Measurements from ENCODE around the gene RTL1. TPM values are rescaled to one million over a fixed set of nuclear protein-coding genes. Genes with fewer than 3 reads are reported as not detected.

The RTL1 gene
- total and polyA plus RNA-seq, 7 donors, result not detected

DNA sequence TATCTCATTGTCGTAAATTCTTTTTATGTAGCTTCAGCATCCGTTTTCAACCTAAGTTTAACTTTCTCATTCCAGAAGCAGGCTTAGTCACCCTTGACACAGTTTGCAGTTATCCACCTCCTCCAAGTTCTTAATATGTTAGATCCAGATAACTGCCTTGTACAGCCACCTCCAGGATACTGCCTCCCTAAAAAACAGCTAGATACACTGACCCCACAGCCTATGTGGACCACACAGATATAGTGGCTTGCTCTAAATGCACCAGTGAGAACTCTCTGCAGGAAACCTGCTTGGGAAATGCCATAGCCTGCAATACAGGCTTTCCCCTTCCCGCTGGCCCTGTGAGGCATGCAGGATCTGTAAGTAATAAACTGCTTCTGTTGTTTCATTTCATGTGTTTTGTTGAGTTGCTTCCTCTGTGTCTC lies 11.1 kb upstream of the RTL1 start:
- no peak overlapping the region for H3K27ac ChIP-seq
- no peaks in the 10 kb centered on the region for H3K4me1 ChIP-seq
- no peak for DNase-seq
- H3K27me3 ChIP-seq, result no peaks in the 10 kb centered on the region
- intact Hi-C loops (cut with DNase I), result no loop called here
- no peak for TF ChIP-seq POLR2AphosphoS5 (IDR thresholded peaks at IDR 0.05)
- TF ChIP-seq POLR2A (IDR thresholded peaks at IDR 0.05), result no peak
- TF ChIP-seq, protein P1, sequence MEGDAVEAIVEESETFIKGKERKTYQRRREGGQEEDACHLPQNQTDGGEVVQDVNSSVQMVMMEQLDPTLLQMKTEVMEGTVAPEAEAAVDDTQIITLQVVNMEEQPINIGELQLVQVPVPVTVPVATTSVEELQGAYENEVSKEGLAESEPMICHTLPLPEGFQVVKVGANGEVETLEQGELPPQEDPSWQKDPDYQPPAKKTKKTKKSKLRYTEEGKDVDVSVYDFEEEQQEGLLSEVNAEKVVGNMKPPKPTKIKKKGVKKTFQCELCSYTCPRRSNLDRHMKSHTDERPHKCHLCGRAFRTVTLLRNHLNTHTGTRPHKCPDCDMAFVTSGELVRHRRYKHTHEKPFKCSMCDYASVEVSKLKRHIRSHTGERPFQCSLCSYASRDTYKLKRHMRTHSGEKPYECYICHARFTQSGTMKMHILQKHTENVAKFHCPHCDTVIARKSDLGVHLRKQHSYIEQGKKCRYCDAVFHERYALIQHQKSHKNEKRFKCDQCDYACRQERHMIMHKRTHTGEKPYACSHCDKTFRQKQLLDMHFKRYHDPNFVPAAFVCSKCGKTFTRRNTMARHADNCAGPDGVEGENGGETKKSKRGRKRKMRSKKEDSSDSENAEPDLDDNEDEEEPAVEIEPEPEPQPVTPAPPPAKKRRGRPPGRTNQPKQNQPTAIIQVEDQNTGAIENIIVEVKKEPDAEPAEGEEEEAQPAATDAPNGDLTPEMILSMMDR (IDR thresholded peaks at IDR 0.05), result no peak
- no peak for TF ChIP-seq EP300 (IDR thresholded peaks at IDR 0.05)
- no peaks in the 10 kb centered on the region for H3K9me3 ChIP-seq
- 40 to 78% methylated on average over 3 of the region's 3 CpGs for WGBS, 2 donors
- no peak overlapping the region for H3K4me3 ChIP-seq
- no peaks in the 10 kb centered on the region for H3K36me3 ChIP-seq

DNA sequence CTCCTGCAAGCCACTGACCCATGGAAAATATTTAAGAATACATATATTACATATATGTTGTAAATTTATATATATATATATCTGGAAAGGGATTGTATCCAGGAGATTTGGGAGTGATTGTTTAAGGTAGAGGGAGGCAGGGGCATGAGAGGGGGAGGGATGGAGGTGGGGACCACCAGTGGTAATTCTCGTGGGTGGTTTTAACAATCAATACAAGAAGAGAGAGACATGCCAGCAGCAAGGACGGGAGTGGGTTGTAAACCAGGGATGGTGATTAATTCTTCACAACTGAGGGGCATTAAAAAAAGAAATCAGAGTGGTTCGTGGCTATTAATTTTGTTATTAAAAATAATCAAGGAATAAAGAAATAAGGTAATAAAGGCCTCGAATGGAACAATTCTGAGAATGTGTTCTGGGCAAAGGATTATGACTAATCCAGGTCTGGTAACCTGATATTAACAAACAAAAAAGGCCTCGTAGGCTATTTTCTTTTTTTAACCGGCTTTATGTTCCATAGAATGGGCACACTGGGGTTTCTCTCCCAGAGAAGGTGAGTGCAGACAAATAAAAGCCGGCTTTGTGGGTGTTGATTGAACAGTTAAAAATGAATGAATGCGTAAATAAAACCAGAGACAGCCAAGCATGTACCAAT lies 8.3 kb upstream of the RTL1 start:
- no peaks in the 10 kb centered on the region for H3K36me3 ChIP-seq
- H3K4me3 ChIP-seq, result no peak overlapping the region
- H3K27ac ChIP-seq, result no peak overlapping the region
- DNase-seq, result no peak
- no peaks in the 10 kb centered on the region for H3K9me3 ChIP-seq
- intact Hi-C loops (cut with DNase I), result no loop called here
- H3K4me1 ChIP-seq, result no peaks in the 10 kb centered on the region
- TF ChIP-seq POLR2A (IDR thresholded peaks at IDR 0.05) (no peak), POLR2AphosphoS5 (IDR thresholded peaks at IDR 0.05) (no peak), EP300 (IDR thresholded peaks at IDR 0.05) (no peak)
- TF ChIP-seq, protein P1 (IDR thresholded peaks at IDR 0.05), result no peak
- H3K27me3 ChIP-seq, result peaks cover 0 to 8% (median 0%) of the 10 kb centered on the region in 3 donors
- 67 to 86% methylated on average over 8 of the region's 8 CpGs for WGBS, 2 donors

DNA sequence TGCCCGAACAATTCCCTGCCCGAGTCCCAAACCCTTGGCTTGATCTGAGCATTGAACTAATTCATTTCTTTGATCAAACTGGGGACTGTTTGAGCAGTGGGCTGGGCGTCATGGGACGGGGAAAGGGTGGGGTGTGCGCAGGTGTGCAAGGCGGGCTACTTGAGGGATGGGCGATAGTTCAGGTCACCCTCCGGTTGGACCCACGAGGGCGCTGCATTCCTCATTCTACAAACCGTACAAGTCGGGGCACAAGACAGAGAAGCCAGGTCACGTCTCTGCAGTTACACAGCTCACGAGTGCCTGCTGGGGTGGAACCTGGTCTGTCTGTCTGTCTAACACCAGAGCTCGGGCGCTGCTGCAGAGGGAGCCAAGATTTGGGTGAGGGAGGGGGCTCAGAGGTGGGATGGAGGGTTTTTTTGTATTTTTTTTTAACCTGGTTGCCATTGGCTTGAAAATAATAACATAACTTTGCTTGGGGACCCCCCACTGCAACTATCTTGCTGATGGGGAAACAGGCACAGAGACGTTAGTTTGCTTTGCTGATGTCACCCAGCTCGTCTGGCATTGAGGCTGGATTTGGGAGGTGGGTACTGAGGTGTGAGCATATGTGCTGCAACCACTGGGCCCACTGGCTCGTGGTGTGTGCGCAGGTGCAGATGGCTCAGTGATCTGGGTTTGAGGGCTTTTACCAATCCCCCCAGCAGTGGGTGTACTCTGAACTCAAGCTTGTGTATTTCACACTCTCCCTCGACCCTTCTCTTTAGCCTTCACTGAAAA lies 7.6 kb upstream of the RTL1 start:
- no peak overlapping the region for H3K27ac ChIP-seq
- peaks cover 0 to 15% (median 0%) of the 10 kb centered on the region in 3 donors for H3K27me3 ChIP-seq
- no peak for DNase-seq
- 80 to 90% methylated on average over 21 of the region's 21 CpGs for WGBS, 2 donors
- intact Hi-C loops (cut with DNase I), result no loop called here
- H3K9me3 ChIP-seq, result no peaks in the 10 kb centered on the region
- H3K4me1 ChIP-seq, result no peaks in the 10 kb centered on the region
- no peak for TF ChIP-seq EP300 (IDR thresholded peaks at IDR 0.05)
- no peak for TF ChIP-seq POLR2AphosphoS5 (IDR thresholded peaks at IDR 0.05)
- TF ChIP-seq, protein P1 (IDR thresholded peaks at IDR 0.05), result no peak
- H3K36me3 ChIP-seq, result no peaks in the 10 kb centered on the region
- H3K4me3 ChIP-seq, result no peak overlapping the region

DNA sequence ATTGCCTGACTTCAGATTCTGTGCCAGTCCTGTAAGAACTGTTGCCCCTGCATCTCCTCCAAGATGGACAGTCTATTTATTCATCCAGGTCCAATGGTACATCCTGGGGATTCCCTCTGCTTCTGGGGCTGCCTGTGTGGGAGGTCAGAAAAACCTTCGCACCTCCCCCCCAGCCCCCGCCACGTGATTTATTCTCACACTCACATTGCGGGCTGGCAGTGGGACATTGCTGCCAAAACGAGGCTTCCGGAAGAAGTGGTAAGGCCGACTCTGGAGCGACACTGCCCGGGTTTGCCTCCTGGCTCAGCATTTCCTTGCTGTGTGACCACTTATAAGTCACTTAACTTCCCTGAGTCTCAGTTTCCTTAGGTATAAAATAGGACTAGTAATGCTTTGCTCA lies 5.9 kb upstream of the RTL1 start:
- no peak for DNase-seq
- 90 to 91% methylated on average over 9 of the region's 9 CpGs for WGBS, 2 donors
- TF ChIP-seq EP300 (IDR thresholded peaks at IDR 0.05), result no peak
- no peak for TF ChIP-seq POLR2AphosphoS5 (IDR thresholded peaks at IDR 0.05)
- TF ChIP-seq, protein P1 (IDR thresholded peaks at IDR 0.05), result no peak
- TF ChIP-seq POLR2A (IDR thresholded peaks at IDR 0.05), result no peak
- intact Hi-C loops (cut with DNase I), result no loop called here
- H3K4me3 ChIP-seq, result no peak overlapping the region
- peaks cover 0 to 30% (median 7%) of the 10 kb centered on the region in 3 donors for H3K27me3 ChIP-seq
- no peaks in the 10 kb centered on the region for H3K9me3 ChIP-seq
- H3K36me3 ChIP-seq, result no peaks in the 10 kb centered on the region
- peaks cover 0 to 4% (median 2%) of the 10 kb centered on the region in 4 donors for H3K4me1 ChIP-seq
- no peak overlapping the region for H3K27ac ChIP-seq
